Measurements from ENCODE around the gene SYT11. TPM values are rescaled to one million over a fixed set of nuclear protein-coding genes. Genes with fewer than 3 reads are reported as not detected.

The SYT11 gene
- polyA plus RNA-seq, 1 experiment = 36.6 TPM

DNA sequence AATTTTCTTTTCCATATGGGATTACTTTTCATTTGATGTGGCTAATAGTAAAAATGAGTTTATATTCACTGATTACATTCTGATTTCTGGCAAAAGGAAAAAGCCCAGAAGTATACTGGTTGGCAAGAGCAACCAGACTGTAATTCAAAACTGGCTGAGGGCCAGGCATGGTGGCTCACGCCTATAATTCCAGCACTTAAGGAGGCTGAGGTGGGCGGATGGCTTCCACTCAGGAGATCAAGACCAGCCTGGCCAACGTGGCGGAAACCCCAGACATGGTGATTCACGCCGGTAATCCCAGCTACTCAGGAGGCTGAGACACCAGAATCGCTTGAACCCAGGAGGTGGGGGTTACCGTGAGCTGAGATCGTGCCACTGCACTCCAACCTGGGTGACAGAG, 14.5 kb downstream of the SYT11 start:
- TF ChIP-seq, protein P1, sequence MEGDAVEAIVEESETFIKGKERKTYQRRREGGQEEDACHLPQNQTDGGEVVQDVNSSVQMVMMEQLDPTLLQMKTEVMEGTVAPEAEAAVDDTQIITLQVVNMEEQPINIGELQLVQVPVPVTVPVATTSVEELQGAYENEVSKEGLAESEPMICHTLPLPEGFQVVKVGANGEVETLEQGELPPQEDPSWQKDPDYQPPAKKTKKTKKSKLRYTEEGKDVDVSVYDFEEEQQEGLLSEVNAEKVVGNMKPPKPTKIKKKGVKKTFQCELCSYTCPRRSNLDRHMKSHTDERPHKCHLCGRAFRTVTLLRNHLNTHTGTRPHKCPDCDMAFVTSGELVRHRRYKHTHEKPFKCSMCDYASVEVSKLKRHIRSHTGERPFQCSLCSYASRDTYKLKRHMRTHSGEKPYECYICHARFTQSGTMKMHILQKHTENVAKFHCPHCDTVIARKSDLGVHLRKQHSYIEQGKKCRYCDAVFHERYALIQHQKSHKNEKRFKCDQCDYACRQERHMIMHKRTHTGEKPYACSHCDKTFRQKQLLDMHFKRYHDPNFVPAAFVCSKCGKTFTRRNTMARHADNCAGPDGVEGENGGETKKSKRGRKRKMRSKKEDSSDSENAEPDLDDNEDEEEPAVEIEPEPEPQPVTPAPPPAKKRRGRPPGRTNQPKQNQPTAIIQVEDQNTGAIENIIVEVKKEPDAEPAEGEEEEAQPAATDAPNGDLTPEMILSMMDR (IDR thresholded peaks at IDR 0.05; ENCODE audit: insufficient read depth, low read depth, low read length) = no peak
- POLR2A ChIA-PET = no interaction called here
- peaks cover 2% of the 10 kb centered on the region; the same call in 1 of the 2 replicates for H3K36me3 ChIP-seq (ENCODE audit: control insufficient read depth, insufficient read depth, low read length)
- H3K27me3 ChIP-seq (ENCODE audit: control insufficient read depth, insufficient read depth, low read length) = no peaks in the 10 kb centered on the region
- CTCF ChIA-PET = interaction anchor here (1.4 to 3.1 kb wide), 2 partner anchors 10 to 31 kb away, joined by 3 to 19 read pairs; no protein-coding TSS in a partner anchor
- H3K4me3 ChIP-seq (ENCODE audit: low read depth, low read length) = no peak overlapping the region
- DNase-seq (ENCODE audit: low read depth) = no peak

DNA sequence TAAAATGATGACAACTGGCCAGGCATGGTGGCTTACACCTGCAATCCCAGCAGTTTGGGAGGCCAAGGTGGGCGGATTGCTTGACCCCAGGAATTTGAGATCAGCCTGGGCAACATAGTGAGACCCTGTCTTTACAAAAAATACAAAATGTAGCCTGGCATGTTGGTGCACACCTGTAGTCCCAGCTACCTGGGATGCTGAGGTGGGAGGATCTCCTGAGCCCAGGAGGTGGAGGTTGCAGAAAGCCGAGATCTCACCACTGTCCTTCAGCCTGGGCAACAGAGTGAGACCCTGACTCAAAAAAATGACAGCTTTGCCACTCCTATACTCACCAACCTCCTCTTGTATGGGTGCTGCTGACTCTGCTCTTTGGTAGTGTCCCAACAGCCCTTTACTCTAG, 18.6 kb downstream of the SYT11 start:
- DNase-seq (ENCODE audit: low read depth) = no peak
- Histone ChIP-seq H3K27me3 (ENCODE audit: control insufficient read depth, insufficient read depth, low read length) (no peaks in the 10 kb centered on the region), H3K36me3 (ENCODE audit: control insufficient read depth, insufficient read depth, low read length) (peaks cover 4% of the 10 kb centered on the region; the same call in 1 of the 2 replicates), H3K4me3 (ENCODE audit: low read depth, low read length) (no peak overlapping the region)
- POLR2A ChIA-PET = no interaction called here
- CTCF ChIA-PET = interaction anchor here (0.6 to 0.9 kb wide), 2 partner anchors 8 to 21 kb away, joined by 3 read pairs; no protein-coding TSS in a partner anchor
- TF ChIP-seq, protein P1 (IDR thresholded peaks at IDR 0.05; ENCODE audit: insufficient read depth, low read depth, low read length) = no peak

- DNase-seq (ENCODE audit: low read depth) = no peak
- no peak overlapping the region for H3K4me3 ChIP-seq (ENCODE audit: low read depth, low read length)
- TF ChIP-seq, protein P1 (IDR thresholded peaks at IDR 0.05; ENCODE audit: insufficient read depth, low read depth, low read length) = no peak
- ChIA-PET CTCF (no interaction called here), POLR2A (no interaction called here)
- H3K27me3 ChIP-seq (ENCODE audit: control insufficient read depth, insufficient read depth, low read length) = no peaks in the 10 kb centered on the region
- peaks cover 4% of the 10 kb centered on the region; the same call in 1 of the 2 replicates for H3K36me3 ChIP-seq (ENCODE audit: control insufficient read depth, insufficient read depth, low read length)
Measured at GRCh38 chr1:155880251-155880650, 20.9 kb downstream of the SYT11 start.

GRCh38 chr1:155880950-155881349, 21.6 kb downstream of the SYT11 start:
- TF ChIP-seq, protein P1 (IDR thresholded peaks at IDR 0.05; ENCODE audit: insufficient read depth, low read depth, low read length) = no peak
- POLR2A ChIA-PET = no interaction called here
- Histone ChIP-seq H3K36me3 (ENCODE audit: control insufficient read depth, insufficient read depth, low read length) (peaks cover 4% of the 10 kb centered on the region; the same call in 1 of the 2 replicates), H3K4me3 (ENCODE audit: low read depth, low read length) (no peak overlapping the region), H3K27me3 (ENCODE audit: control insufficient read depth, insufficient read depth, low read length) (no peaks in the 10 kb centered on the region)
- no peak for DNase-seq (ENCODE audit: low read depth)
- CTCF ChIA-PET = no interaction called here

DNA sequence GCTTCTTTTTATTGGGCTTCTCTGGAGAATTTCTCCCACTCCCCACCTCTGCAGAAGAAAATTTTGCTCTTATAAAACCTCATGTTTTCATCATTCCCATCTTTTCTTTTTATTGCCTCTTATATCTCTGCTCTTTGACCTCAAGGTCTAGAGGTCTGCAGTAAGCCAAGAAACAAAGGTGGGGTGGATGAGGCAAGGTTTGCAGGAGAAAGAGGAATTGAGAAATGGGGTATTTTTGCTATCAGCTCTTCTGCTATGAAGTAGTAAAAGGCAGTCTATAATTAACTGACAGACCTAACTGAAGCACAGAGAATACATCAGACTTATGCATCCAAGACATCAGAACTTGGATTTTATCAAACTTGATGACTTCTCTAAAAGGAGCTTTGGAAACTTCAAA, 22.9 kb downstream of the SYT11 start:
- Histone ChIP-seq H3K36me3 (ENCODE audit: control insufficient read depth, insufficient read depth, low read length) (peaks cover 4% of the 10 kb centered on the region; the same call in 1 of the 2 replicates), H3K4me3 (ENCODE audit: low read depth, low read length) (no peak overlapping the region)
- POLR2A ChIA-PET = interaction anchor here (1.6 kb wide), 1 partner anchor 10 kb away, joined by 5 read pairs; no protein-coding TSS in a partner anchor

More for the DNA sequence above, 22.9 kb downstream of the SYT11 start:
- TF ChIP-seq, protein P1 (IDR thresholded peaks at IDR 0.05; ENCODE audit: insufficient read depth, low read depth, low read length) = no peak
- H3K27me3 ChIP-seq (ENCODE audit: control insufficient read depth, insufficient read depth, low read length) = no peaks in the 10 kb centered on the region
- CTCF ChIA-PET = interaction anchor here (0.6 to 3.0 kb wide), 5 partner anchors 9 to 69 kb away, joined by 3 to 19 read pairs (median 3); partner anchors contain the start of gene SYT11
- no peak for DNase-seq (ENCODE audit: low read depth)
